Measurements from ENCODE around the gene CYB5RL.

The CYB5RL gene

DNA sequence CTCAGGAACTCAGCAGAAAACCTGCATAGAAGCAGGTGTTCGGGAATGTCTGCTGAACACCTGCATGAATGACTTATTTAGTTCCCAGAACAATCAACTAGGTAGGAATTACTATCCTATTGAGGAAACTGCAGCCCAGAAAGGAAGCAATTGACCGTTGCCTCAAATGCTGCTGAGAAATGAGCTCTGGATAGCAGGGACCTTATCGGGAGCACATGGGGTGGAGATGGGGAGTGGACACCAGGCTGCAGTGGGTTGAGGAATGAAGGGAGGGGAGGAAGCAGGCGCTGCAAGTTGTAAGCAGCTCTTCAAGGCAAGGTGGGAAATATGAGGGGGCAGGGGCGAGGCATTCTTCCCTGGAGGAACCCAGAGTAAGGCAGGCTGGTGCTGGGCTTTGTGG, 36.3 kb downstream of the CYB5RL start:
- Mint-ChIP-seq H3K27me3 (ENCODE audit: low read depth) (peaks cover 4% of the 10 kb centered on the region), H3K9me3 (no peaks in the 10 kb centered on the region), H3K4me3 (no peak overlapping the region), H3K27ac (no peak overlapping the region), H3K36me3 (ENCODE audit: low read depth) (no peaks in the 10 kb centered on the region), H3K4me1 (no peaks in the 10 kb centered on the region)
- TF ChIP-seq, protein P1, sequence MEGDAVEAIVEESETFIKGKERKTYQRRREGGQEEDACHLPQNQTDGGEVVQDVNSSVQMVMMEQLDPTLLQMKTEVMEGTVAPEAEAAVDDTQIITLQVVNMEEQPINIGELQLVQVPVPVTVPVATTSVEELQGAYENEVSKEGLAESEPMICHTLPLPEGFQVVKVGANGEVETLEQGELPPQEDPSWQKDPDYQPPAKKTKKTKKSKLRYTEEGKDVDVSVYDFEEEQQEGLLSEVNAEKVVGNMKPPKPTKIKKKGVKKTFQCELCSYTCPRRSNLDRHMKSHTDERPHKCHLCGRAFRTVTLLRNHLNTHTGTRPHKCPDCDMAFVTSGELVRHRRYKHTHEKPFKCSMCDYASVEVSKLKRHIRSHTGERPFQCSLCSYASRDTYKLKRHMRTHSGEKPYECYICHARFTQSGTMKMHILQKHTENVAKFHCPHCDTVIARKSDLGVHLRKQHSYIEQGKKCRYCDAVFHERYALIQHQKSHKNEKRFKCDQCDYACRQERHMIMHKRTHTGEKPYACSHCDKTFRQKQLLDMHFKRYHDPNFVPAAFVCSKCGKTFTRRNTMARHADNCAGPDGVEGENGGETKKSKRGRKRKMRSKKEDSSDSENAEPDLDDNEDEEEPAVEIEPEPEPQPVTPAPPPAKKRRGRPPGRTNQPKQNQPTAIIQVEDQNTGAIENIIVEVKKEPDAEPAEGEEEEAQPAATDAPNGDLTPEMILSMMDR (IDR thresholded peaks at IDR 0.05; ENCODE audit: unreplicated experiment in 3 of 3): no peak

DNA sequence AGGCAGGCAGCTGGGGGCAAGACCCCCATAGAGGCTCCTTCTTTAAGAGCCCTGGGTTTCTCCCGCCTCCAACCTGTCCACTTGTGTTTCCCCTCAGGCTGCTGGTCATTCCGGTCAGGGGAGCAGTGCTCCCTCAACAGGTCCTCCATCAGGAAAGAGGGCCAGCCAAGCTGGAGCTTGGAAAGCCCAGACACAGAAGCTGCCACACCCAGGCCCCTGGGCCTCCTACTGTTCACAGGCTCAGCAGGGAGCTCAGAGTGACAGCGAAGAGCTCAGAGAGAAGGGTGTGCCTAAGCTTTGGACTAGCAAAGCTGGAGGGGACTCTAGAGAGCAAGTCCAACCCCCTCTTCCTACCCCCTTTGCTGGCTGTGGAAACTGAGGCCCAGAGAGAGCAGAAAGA, 36.8 kb downstream of the CYB5RL start:
- H3K36me3 Mint-ChIP-seq (ENCODE audit: low read depth): no peaks in the 10 kb centered on the region
- no peak overlapping the region for H3K4me3 Mint-ChIP-seq
- H3K9me3 Mint-ChIP-seq: no peaks in the 10 kb centered on the region
- TF ChIP-seq, protein P1 (IDR thresholded peaks at IDR 0.05; ENCODE audit: unreplicated experiment in 3 of 3): no peak
- H3K27ac Mint-ChIP-seq: no peak overlapping the region
- H3K4me1 Mint-ChIP-seq: no peaks in the 10 kb centered on the region
- H3K27me3 Mint-ChIP-seq (ENCODE audit: low read depth): peaks cover 4% of the 10 kb centered on the region

DNA sequence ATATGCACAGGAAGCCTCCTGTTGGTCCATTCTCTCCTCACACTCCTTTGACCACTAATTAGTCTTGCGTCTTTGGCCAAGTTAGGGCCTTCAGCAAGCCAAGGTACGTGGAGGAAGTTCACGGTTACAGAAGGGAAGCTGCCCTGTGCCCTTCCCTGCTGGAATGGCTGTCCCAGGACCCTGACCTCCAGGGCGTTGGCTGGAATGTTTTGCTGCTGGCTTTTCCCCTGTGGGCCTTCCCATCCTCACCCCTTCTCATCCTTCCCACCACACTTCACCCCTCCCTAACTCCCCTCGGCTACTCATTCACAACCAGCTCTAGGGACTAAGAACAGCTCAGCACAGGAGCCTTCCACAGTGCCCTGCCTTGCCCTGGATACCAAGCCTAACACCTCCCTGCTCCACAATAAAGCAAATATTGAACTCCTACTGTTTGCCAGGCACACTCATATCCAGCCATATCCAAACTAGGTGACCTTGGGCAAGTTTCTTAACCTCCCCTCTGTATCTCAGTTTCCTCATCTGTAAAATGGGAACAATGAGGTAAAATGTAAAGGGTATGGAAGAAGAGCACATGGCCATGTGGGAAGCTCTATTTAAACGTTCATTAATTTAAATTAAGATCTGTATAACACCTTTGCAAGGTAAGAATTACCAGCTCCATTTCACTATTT, 38.2 kb downstream of the CYB5RL start:
- TF ChIP-seq, protein P1 (IDR thresholded peaks at IDR 0.05; ENCODE audit: unreplicated experiment in 3 of 3): no peak
- Mint-ChIP-seq H3K9me3 (no peaks in the 10 kb centered on the region), H3K4me1 (no peaks in the 10 kb centered on the region), H3K4me3 (no peak overlapping the region), H3K27ac (no peak overlapping the region), H3K36me3 (ENCODE audit: low read depth) (no peaks in the 10 kb centered on the region), H3K27me3 (ENCODE audit: low read depth) (peaks cover 4% of the 10 kb centered on the region)

DNA sequence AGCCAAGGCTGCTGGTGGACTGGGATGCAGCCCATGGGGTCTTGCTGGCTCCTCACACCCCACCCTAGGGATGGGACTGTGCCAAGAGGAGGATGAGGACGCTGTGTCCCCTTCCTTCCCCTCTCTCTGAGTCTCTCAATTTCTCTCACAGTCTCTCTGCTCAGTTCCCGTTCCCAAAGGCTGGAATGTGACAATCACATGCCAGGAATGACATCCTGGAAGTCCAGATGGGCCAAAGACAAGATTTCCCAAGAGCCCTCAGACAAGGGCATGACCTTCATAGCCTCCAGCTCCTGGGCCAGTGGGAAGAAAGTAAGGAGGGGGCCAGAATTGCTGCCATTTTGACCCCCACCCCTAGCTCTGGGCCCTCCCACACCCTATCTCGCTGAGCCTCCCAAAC, 39.5 kb downstream of the CYB5RL start:
- Mint-ChIP-seq H3K36me3 (ENCODE audit: low read depth) (no peaks in the 10 kb centered on the region), H3K4me1 (no peaks in the 10 kb centered on the region), H3K4me3 (no peak overlapping the region), H3K27ac (no peak overlapping the region), H3K9me3 (no peaks in the 10 kb centered on the region), H3K27me3 (ENCODE audit: low read depth) (peaks cover 3% of the 10 kb centered on the region)
- TF ChIP-seq, protein P1 (IDR thresholded peaks at IDR 0.05; ENCODE audit: unreplicated experiment in 3 of 3): no peak

DNA sequence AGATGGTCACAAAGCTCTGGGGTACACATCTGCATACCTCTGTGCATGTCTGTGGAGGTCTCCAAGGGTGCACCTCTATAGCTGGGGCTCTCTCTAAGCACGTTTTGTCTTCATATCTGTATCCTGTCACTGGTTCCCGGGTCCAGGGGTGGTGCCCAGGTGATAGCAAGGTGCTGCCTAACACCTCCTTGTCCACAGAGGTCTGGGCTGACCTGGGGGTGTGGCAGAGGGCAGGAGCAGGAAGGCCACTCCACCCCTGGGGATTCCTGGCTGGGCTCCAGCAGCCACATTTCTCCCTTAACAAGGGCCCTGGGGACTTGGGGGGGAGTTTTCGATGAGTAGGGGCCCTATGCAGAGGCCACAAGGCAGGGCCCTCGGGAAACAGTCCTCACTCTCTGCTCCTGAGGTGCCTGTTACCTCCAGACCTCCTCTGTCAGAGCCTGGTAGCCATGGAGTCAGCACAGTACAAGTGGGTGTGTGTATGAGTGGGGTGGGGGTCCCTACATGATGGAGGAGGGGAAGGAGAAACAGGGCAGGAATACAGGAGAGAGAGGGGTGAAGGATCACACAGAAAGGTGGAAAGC, 40.0 kb downstream of the CYB5RL start:
- Mint-ChIP-seq H3K36me3 (ENCODE audit: low read depth) (no peaks in the 10 kb centered on the region), H3K9me3 (no peaks in the 10 kb centered on the region), H3K27me3 (ENCODE audit: low read depth) (peaks cover under 1% of the 10 kb centered on the region), H3K4me3 (no peak overlapping the region), H3K27ac (no peak overlapping the region), H3K4me1 (no peaks in the 10 kb centered on the region)
- TF ChIP-seq, protein P1 (IDR thresholded peaks at IDR 0.05; ENCODE audit: unreplicated experiment in 3 of 3): no peak

DNA sequence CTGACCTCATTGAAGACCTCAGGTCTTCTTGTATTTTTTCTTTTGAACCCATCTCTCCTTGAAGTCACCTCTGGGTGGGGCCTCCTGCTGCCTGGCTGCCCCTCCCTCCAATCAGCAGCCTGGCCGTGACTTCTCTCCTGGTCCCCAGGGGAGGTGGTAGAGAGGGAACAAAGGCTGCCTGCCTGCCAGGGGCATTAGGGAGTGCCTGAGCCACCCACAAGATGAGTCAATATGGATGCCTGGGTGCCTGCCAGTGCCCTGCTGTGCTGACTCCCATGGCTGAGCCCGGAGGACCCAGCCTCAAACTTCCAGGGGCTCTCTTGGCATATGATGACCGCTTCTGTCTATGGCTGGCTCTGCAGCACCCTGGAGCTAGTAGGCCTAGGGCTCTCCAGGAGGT, 41.8 kb downstream of the CYB5RL start:
- peaks cover 4% of the 10 kb centered on the region for H3K27me3 Mint-ChIP-seq (ENCODE audit: low read depth)
- no peak overlapping the region for H3K27ac Mint-ChIP-seq
- H3K36me3 Mint-ChIP-seq (ENCODE audit: low read depth): no peaks in the 10 kb centered on the region
- H3K9me3 Mint-ChIP-seq: no peaks in the 10 kb centered on the region
- peaks cover 11% of the 10 kb centered on the region for H3K4me1 Mint-ChIP-seq
- TF ChIP-seq, protein P1 (IDR thresholded peaks at IDR 0.05; ENCODE audit: unreplicated experiment in 3 of 3): no peak
- no peak overlapping the region for H3K4me3 Mint-ChIP-seq

All from nephron (organoid).